ENCODE measurements around the gene ANKRD27.

DNA sequence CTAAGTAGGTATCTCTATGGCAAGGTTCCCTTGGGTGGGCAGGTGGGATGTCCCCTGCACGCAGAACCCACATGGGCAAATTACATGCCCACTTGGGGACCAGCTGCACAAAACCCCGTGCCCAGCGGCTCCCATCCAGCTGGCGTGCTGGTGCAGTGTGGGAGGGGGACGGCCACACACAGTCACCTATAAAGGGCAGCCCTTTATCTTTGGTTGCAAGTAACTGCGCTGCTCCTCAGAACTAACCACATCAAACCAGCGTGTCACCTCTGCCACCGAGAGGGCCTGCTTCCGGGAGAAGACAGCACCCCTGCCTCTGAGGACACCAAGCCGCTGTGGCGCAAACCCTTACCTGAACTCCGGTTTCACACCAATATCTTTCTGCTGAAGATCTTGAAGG, 32.2 kb downstream of the ANKRD27 start:
- TF ChIP-seq, protein P1, sequence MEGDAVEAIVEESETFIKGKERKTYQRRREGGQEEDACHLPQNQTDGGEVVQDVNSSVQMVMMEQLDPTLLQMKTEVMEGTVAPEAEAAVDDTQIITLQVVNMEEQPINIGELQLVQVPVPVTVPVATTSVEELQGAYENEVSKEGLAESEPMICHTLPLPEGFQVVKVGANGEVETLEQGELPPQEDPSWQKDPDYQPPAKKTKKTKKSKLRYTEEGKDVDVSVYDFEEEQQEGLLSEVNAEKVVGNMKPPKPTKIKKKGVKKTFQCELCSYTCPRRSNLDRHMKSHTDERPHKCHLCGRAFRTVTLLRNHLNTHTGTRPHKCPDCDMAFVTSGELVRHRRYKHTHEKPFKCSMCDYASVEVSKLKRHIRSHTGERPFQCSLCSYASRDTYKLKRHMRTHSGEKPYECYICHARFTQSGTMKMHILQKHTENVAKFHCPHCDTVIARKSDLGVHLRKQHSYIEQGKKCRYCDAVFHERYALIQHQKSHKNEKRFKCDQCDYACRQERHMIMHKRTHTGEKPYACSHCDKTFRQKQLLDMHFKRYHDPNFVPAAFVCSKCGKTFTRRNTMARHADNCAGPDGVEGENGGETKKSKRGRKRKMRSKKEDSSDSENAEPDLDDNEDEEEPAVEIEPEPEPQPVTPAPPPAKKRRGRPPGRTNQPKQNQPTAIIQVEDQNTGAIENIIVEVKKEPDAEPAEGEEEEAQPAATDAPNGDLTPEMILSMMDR (IDR thresholded peaks at IDR 0.05) = no peak
- TF ChIP-seq POLR2A (IDR thresholded peaks at IDR 0.05) (no peak), POLR2AphosphoS5 (IDR thresholded peaks at IDR 0.05; ENCODE audit: insufficient read depth in 1 of 2, low read depth in 1 of 2) (no peak)
